ENCODE data around the gene CAMKK1. TPM values are rescaled to one million over a fixed set of nuclear protein-coding genes. Genes with fewer than 3 reads are reported as not detected.

The CAMKK1 gene
- total and polyA plus RNA-seq, 5 donors from 2014 or later: 0.09 to 3.2 (median 0.88) TPM

DNA sequence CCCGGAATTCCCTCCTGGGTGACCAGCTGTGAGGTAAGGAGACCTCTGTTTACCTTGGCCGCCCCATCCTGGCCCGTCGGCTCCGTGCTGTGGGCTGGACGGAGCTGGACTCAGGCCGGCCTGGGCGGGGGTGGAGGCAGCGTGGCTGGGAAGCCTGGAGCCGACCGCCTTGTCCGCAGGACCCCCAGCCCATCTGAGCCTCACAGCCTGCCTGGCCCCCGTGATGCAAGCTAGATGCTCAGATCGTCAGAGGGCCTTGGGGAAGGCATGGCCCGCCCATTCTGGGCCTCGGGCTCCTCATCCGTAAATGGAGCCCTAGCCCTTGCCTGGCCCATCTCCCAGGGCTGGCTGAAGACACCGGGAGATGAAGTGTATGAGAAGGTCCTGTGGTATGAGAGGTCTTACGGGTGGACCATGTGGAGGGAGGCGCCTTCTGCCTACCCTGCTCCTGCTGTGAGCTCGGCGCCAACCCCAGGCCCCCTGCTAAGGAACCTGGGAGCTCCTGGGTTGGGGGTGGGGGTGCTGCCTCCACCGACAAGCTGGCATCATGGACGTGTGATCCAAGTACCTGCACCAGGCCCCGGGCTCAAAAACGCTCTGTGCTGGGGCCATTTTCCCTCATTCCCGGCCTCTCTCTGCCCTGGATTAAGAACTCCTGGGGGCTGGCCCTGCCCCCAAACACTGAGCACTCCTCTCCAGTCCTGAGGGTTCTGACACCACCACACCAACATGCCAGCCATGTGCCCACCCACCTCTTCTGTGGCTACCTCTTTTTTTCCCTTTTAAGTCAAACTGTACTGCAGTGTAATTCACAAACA, 28.9 kb upstream of the CAMKK1 start:
- DNase-seq (no peak), ATAC-seq (ENCODE audit: low read depth in 2 of 2) (no peak)
- H3K27ac ChIP-seq (ENCODE audit: insufficient read depth, low read length, poor library complexity, severe bottlenecking): no peak overlapping the region
- peaks cover 0 to 11% (median 0%) of the 10 kb centered on the region in 4 donors for H3K4me1 Mint-ChIP-seq
- H3K4me3 ChIP-seq (ENCODE audit: low read depth, low read length): no peak overlapping the region
- no peaks in the 10 kb centered on the region for H3K9me3 Mint-ChIP-seq
- peaks cover 6% of the 10 kb centered on the region for H3K4me1 ChIP-seq (ENCODE audit: control insufficient read depth, insufficient read depth, low read length, poor library complexity, severe bottlenecking)
- H3K27me3 Mint-ChIP-seq: no peaks in the 10 kb centered on the region
- H3K27ac Mint-ChIP-seq: no peak overlapping the region
- H3K9me3 ChIP-seq (ENCODE audit: control insufficient read depth in 2 of 2, low read length in 2 of 2): no peaks in the 10 kb centered on the region
- no peak overlapping the region for H3K4me3 Mint-ChIP-seq
- no peaks in the 10 kb centered on the region for H3K27me3 ChIP-seq (ENCODE audit: control insufficient read depth, insufficient read depth, low read length)
- H3K36me3 ChIP-seq (ENCODE audit: control insufficient read depth, insufficient read depth, low read length): peaks cover 19% of the 10 kb centered on the region
- H3K36me3 Mint-ChIP-seq: peaks cover 10% of the 10 kb centered on the region

GRCh38 chr17:3921006-3921405, 28.2 kb upstream of the CAMKK1 start:
- peaks cover 10% of the 10 kb centered on the region for H3K36me3 Mint-ChIP-seq
- ATAC-seq (ENCODE audit: low read depth in 2 of 2): no peak

GRCh38 chr17:3919123-3919624, 26.3 kb upstream of the CAMKK1 start:
- Histone ChIP-seq H3K4me3 (ENCODE audit: low read depth, low read length) (no peak overlapping the region), H3K9me3 (ENCODE audit: control insufficient read depth in 2 of 2, low read length in 2 of 2) (no peaks in the 10 kb centered on the region), H3K4me1 (ENCODE audit: control insufficient read depth, insufficient read depth, low read length, poor library complexity, severe bottlenecking) (peaks cover 15% of the 10 kb centered on the region), H3K36me3 (ENCODE audit: control insufficient read depth, insufficient read depth, low read length) (peaks cover 2% of the 10 kb centered on the region), H3K27ac (ENCODE audit: insufficient read depth, low read length, poor library complexity, severe bottlenecking) (no peak overlapping the region), H3K27me3 (ENCODE audit: control insufficient read depth, insufficient read depth, low read length) (no peaks in the 10 kb centered on the region)
- H3K27ac Mint-ChIP-seq: no peak overlapping the region
- DNase-seq (no peak), ATAC-seq (ENCODE audit: low read depth in 2 of 2) (no peak)
- H3K4me1 Mint-ChIP-seq: peaks cover 0 to 30% (median 8%) of the 10 kb centered on the region in 4 donors
- H3K9me3 Mint-ChIP-seq: no peaks in the 10 kb centered on the region
- no peaks in the 10 kb centered on the region for H3K27me3 Mint-ChIP-seq
- no peak overlapping the region for H3K4me3 Mint-ChIP-seq
- H3K36me3 Mint-ChIP-seq: peaks cover 3% of the 10 kb centered on the region

More at GRCh38 chr17:3921006-3921405, 28.2 kb upstream of the CAMKK1 start:
- H3K9me3 Mint-ChIP-seq: no peaks in the 10 kb centered on the region
- no peak overlapping the region for H3K4me3 ChIP-seq (ENCODE audit: low read depth, low read length)
- no peaks in the 10 kb centered on the region for H3K9me3 ChIP-seq (ENCODE audit: control insufficient read depth in 2 of 2, low read length in 2 of 2)
- H3K4me1 ChIP-seq (ENCODE audit: control insufficient read depth, insufficient read depth, low read length, poor library complexity, severe bottlenecking): peaks cover 13% of the 10 kb centered on the region
- no peak overlapping the region for H3K27ac ChIP-seq (ENCODE audit: insufficient read depth, low read length, poor library complexity, severe bottlenecking)
- H3K27me3 ChIP-seq (ENCODE audit: control insufficient read depth, insufficient read depth, low read length): no peaks in the 10 kb centered on the region
- peaks cover 18% of the 10 kb centered on the region for H3K36me3 ChIP-seq (ENCODE audit: control insufficient read depth, insufficient read depth, low read length)
- no peak for DNase-seq
- H3K4me1 Mint-ChIP-seq: peaks cover 0 to 18% (median under 1%) of the 10 kb centered on the region in 4 donors
- H3K27ac Mint-ChIP-seq: no peak overlapping the region
- no peaks in the 10 kb centered on the region for H3K27me3 Mint-ChIP-seq
- H3K4me3 Mint-ChIP-seq: no peak overlapping the region

DNA sequence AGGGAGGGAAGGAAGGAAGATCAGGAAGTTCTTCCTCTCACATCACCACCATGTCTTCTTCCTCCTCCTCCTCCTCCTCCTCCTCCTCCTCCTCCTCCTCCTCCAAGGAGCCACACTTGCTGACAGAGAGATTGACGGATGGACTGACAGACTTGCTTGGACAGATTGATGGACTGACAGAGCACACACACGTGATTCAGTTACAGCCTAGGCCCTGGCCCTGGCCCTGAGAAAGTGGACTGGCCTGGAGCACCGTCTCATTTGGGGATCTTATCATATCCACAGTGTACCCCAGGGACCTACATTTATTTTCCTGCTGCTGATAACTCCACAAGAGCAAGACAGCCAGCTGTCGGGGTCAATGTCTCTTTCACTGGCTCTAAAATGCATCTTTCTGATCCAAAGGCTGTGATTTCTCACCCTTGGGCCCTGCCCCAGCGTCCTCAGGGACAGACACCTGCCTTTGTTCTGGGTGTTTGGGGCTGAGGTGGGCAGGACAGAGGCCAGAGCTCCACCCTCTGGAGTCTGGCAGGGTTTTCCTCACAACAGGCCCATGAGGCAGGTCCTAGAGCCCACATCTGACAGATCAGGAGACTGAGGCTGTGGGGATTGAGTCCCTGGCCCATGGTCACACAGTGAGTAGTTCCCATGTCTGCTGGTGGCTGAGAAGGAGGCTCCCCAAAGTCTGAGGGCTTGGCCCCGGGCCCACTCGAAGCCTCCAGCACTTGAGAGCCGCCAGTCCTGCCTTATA, 25.7 kb upstream of the CAMKK1 start:
- Mint-ChIP-seq H3K9me3 (no peaks in the 10 kb centered on the region), H3K27ac (peak overlapping the region in 1 of 3 donors; percentile 31)
- ATAC-seq (ENCODE audit: low read depth in 2 of 2): no peak

GRCh38 chr17:3917391-3917931, 24.6 kb upstream of the CAMKK1 start:
- Histone ChIP-seq H3K27me3 (ENCODE audit: control insufficient read depth, insufficient read depth, low read length) (no peaks in the 10 kb centered on the region), H3K9me3 (ENCODE audit: control insufficient read depth in 2 of 2, low read length in 2 of 2) (no peaks in the 10 kb centered on the region), H3K36me3 (ENCODE audit: control insufficient read depth, insufficient read depth, low read length) (no peaks in the 10 kb centered on the region), H3K27ac (ENCODE audit: insufficient read depth, low read length, poor library complexity, severe bottlenecking) (no peak overlapping the region), H3K4me1 (ENCODE audit: control insufficient read depth, insufficient read depth, low read length, poor library complexity, severe bottlenecking) (peaks cover 21% of the 10 kb centered on the region), H3K4me3 (ENCODE audit: low read depth, low read length) (no peak overlapping the region)
- no peak overlapping the region for H3K27ac Mint-ChIP-seq
- H3K4me3 Mint-ChIP-seq: no peak overlapping the region
- no peak for ATAC-seq (ENCODE audit: low read depth in 2 of 2)
- no peak for DNase-seq
- no peaks in the 10 kb centered on the region for H3K36me3 Mint-ChIP-seq
- H3K4me1 Mint-ChIP-seq: peaks cover 0 to 37% (median 15%) of the 10 kb centered on the region in 4 donors
- no peaks in the 10 kb centered on the region for H3K27me3 Mint-ChIP-seq
- H3K9me3 Mint-ChIP-seq: no peaks in the 10 kb centered on the region

More for the DNA sequence above, 25.7 kb upstream of the CAMKK1 start:
- H3K27me3 Mint-ChIP-seq: no peaks in the 10 kb centered on the region
- Histone ChIP-seq H3K27ac (ENCODE audit: insufficient read depth, low read length, poor library complexity, severe bottlenecking) (no peak overlapping the region), H3K4me3 (ENCODE audit: low read depth, low read length) (no peak overlapping the region), H3K27me3 (ENCODE audit: control insufficient read depth, insufficient read depth, low read length) (no peaks in the 10 kb centered on the region), H3K4me1 (ENCODE audit: control insufficient read depth, insufficient read depth, low read length, poor library complexity, severe bottlenecking) (peaks cover 21% of the 10 kb centered on the region), H3K9me3 (ENCODE audit: control insufficient read depth in 2 of 2, low read length in 2 of 2) (no peaks in the 10 kb centered on the region), H3K36me3 (ENCODE audit: control insufficient read depth, insufficient read depth, low read length) (no peaks in the 10 kb centered on the region)
- no peaks in the 10 kb centered on the region for H3K36me3 Mint-ChIP-seq
- no peak overlapping the region for H3K4me3 Mint-ChIP-seq
- H3K4me1 Mint-ChIP-seq: peaks cover 0 to 36% (median 14%) of the 10 kb centered on the region in 4 donors
- DNase-seq: no peak

DNA sequence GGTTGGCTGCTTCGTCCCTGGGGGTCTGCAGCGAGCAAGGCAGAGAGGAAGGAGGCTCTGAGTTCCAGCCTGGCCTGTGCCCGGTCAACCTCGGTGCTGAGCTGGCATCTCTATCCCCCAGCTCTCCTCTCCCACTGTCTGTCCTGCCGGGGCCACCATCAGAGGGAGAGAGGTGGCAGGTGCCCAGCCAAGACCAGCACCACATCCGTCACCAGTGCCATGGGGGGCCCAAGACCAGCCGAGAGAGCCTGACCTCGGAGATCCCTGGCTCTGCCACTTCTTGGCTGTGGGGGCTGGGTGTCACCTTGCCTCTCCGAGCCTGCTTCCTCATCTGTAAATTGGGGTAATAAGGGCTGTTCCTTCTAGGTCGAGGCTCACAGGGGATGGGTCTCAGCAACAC, 24.0 kb upstream of the CAMKK1 start:
- H3K9me3 Mint-ChIP-seq: no peaks in the 10 kb centered on the region
- H3K4me1 ChIP-seq (ENCODE audit: control insufficient read depth, insufficient read depth, low read length, poor library complexity, severe bottlenecking): peaks cover 21% of the 10 kb centered on the region
- H3K27me3 ChIP-seq (ENCODE audit: control insufficient read depth, insufficient read depth, low read length): no peaks in the 10 kb centered on the region
- no peak for DNase-seq
- H3K27ac Mint-ChIP-seq: peak overlapping the region in 1 of 3 donors; percentile 67
- H3K4me1 Mint-ChIP-seq: peaks cover 0 to 40% (median 16%) of the 10 kb centered on the region in 4 donors
- ATAC-seq (ENCODE audit: low read depth in 2 of 2): no peak
- H3K27ac ChIP-seq (ENCODE audit: insufficient read depth, low read length, poor library complexity, severe bottlenecking): no peak overlapping the region
- no peak overlapping the region for H3K4me3 ChIP-seq (ENCODE audit: low read depth, low read length)
- peak overlapping the region in 1 of 4 donors; percentile 38 for H3K4me3 Mint-ChIP-seq
- H3K27me3 Mint-ChIP-seq: no peaks in the 10 kb centered on the region
- no peaks in the 10 kb centered on the region for H3K9me3 ChIP-seq (ENCODE audit: control insufficient read depth in 2 of 2, low read length in 2 of 2)
- no peaks in the 10 kb centered on the region for H3K36me3 ChIP-seq (ENCODE audit: control insufficient read depth, insufficient read depth, low read length)
- no peaks in the 10 kb centered on the region for H3K36me3 Mint-ChIP-seq

DNA sequence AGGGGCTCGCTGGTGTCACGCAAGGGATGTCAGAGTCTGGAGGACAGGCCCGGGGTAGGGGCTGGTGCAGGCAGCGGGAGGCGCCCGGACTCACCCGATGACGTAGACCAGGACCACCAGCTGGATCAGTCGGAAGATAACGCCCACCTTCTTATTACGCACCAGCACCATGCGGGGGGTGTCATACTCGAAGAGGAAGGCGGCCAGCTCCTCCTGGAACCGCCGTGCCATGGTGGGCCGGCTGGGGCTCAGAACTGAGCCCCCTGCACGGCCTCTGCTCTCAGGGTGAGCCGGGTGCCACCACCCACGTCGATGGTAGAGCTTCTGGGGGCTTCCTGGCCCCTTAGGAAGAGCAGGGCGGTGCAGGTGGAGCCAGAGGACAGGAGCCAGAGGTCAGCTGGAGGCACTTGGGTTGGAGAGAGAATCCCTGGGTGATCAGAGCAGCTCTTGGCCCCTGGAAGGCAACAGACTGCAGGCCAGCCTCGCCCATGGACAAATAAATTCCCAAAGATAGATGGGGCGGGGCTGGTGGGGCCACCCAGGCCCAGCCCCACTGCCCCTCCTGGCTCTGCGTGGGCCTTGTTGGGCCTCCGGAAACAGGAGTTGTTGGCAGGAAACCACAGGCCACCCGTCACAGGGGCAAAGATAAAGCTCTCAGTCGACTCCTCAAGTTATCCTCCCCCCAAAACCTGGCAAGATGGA, 23.3 kb upstream of the CAMKK1 start, which contains the start of gene P2RX1:
Gene P2RX1 (minus strand): TSS at position 471 of the 702 bp plus-strand sequence. CDS start 240 bp downstream, at position 231.
- ATAC-seq (ENCODE audit: low read depth in 2 of 2): no peak
- Mint-ChIP-seq H3K27me3 (no peaks in the 10 kb centered on the region), H3K4me1 (peaks cover 0 to 47% (median 21%) of the 10 kb centered on the region in 4 donors), H3K4me3 (peak within 1 kb of the TSS in 1 of 4 donors; percentile 38), H3K36me3 (no peaks in the 10 kb centered on the region), H3K9me3 (no peaks in the 10 kb centered on the region), H3K27ac (peak within 1 kb of the TSS; percentile 48 to 67 (median 64))
- no peaks in the 10 kb centered on the region for H3K27me3 ChIP-seq (ENCODE audit: control insufficient read depth, insufficient read depth, low read length)
- DNase-seq: peak in 2 of 3 donors; percentile 12 to 65
- peaks cover 27% of the 10 kb centered on the region for H3K4me1 ChIP-seq (ENCODE audit: control insufficient read depth, insufficient read depth, low read length, poor library complexity, severe bottlenecking)
- no peaks in the 10 kb centered on the region for H3K36me3 ChIP-seq (ENCODE audit: control insufficient read depth, insufficient read depth, low read length)
- no peak within 1 kb of the TSS for H3K4me3 ChIP-seq (ENCODE audit: low read depth, low read length)
- no peak within 1 kb of the TSS for H3K27ac ChIP-seq (ENCODE audit: insufficient read depth, low read length, poor library complexity, severe bottlenecking)
- no peaks in the 10 kb centered on the region for H3K9me3 ChIP-seq (ENCODE audit: control insufficient read depth in 2 of 2, low read length in 2 of 2)
